Neuron (in vitro differentiated cells): ENCODE measurements around the gene NFIX.

Source experiments
- H2AFZ ChIP-seq: one replicate; pipeline ENCODE4 v1.6.1; 2013; ENCODE audit warnings: low read depth, mild to moderate bottlenecking, inconsistent platforms, low read length, moderate library complexity
- H3K27me3 ChIP-seq: one replicate; pipeline ENCODE4 v1.6.1; 2013; ENCODE audit warnings: low read length; ENCODE audit not compliant: insufficient read depth
- H3K36me3 ChIP-seq: one replicate; pipeline ENCODE4 v1.6.1; 2013; ENCODE audit warnings: low read length; ENCODE audit not compliant: insufficient read depth
- H3K4me1 ChIP-seq: one replicate; pipeline ENCODE4 v1.6.1; 2013; ENCODE audit warnings: low read length; ENCODE audit not compliant: insufficient read depth
- H3K4me3 ChIP-seq: 2 replicates; pipeline ENCODE4 v1.5.1; 2013; ENCODE audit warnings: mild to moderate bottlenecking, low read length, moderate library complexity
- H3K9me3 ChIP-seq: one replicate; pipeline ENCODE4 v1.6.1; 2013; ENCODE audit warnings: low read length

The NFIX gene

DNA sequence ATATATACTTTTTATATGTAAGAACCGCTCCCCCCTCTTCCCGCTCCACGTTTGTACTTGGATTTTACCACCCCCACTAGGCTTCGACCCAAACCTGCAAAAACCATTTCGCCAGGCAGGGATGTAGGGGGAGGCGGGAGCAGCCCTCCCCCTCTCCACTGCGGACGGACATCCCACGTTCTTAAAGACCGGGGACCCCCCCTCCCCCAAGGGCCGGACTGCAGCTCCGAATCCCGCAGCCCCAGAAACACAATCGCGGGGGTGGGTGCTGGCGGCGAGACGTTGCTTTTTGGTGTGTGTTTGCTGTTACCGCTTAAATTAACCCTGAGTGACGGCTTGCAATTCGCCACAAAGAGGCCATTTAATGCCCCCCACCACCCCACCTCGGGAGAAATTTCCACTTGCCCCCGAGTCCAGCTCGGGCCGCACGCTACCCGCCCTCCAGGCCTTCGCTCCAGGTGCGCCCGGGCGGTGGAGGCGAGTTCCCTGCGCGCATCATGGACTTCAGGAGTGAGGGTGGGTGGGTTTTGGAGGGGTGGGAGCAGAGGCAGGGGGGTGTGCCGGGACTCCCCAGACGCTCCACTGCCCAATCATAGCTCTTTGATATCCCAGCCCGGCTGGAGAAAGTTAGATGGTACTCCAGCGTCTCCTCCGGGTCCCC is 15.8 kb downstream of the NFIX start:
- peaks cover 4% of the 10 kb centered on the region for H3K9me3 ChIP-seq
- no peaks in the 10 kb centered on the region for H3K36me3 ChIP-seq
- peaks cover 2% of the 10 kb centered on the region for H3K4me1 ChIP-seq
- H2AFZ ChIP-seq, result no peak overlapping the region
- no peak overlapping the region for H3K4me3 ChIP-seq
- H3K27me3 ChIP-seq, result peaks cover 97% of the 10 kb centered on the region

- H3K36me3 ChIP-seq, result no peaks in the 10 kb centered on the region
- H3K4me1 ChIP-seq, result peaks cover 2% of the 10 kb centered on the region
- no peak overlapping the region for H3K4me3 ChIP-seq
- H3K9me3 ChIP-seq, result peaks cover 4% of the 10 kb centered on the region
- peaks cover 97% of the 10 kb centered on the region for H3K27me3 ChIP-seq
- H2AFZ ChIP-seq, result no peak overlapping the region
Observed at GRCh38 chr19:13011653-13012389, 16.5 kb downstream of the NFIX start.

- Histone ChIP-seq H3K4me3 (no peak overlapping the region), H3K27me3 (peaks cover 97% of the 10 kb centered on the region)
Observed at GRCh38 chr19:13012390-13012689, 17.1 kb downstream of the NFIX start.

GRCh38 chr19:13012690-13013608 is 17.7 kb downstream of the NFIX start:
- Histone ChIP-seq H3K9me3 (peaks cover 4% of the 10 kb centered on the region), H3K27me3 (peaks cover 99% of the 10 kb centered on the region), H3K4me1 (peaks cover 2% of the 10 kb centered on the region), H2AFZ (no peak overlapping the region), H3K36me3 (no peaks in the 10 kb centered on the region), H3K4me3 (no peak overlapping the region)

More at GRCh38 chr19:13012390-13012689, 17.1 kb downstream of the NFIX start:
- Histone ChIP-seq H2AFZ (no peak overlapping the region), H3K4me1 (peaks cover 2% of the 10 kb centered on the region), H3K36me3 (no peaks in the 10 kb centered on the region), H3K9me3 (peaks cover 4% of the 10 kb centered on the region)

DNA sequence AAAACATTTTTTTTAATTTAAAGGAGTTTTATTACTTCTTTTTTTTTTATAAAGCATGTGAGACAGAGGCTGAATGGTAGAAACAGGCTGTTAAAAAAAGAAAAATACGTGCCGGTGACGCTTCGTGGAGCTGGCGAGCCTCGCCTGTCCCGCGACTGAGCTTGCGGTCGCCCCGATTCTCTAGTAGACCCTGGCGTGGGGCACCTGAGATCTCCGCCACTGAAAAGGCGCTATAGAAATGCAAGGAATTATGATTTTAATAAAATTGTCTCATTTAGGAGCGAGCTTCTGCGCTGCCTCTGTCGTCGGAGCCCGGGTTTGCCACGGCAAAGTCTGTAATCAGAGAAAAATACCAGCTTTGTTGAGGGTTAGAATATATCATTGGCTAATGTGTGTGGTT is 18.4 kb downstream of the NFIX start:
- no peak overlapping the region for H3K4me3 ChIP-seq
- H3K4me1 ChIP-seq, result peaks cover 2% of the 10 kb centered on the region
- no peak overlapping the region for H2AFZ ChIP-seq
- H3K9me3 ChIP-seq, result peaks cover 4% of the 10 kb centered on the region
- H3K27me3 ChIP-seq, result peaks cover 99% of the 10 kb centered on the region
- no peaks in the 10 kb centered on the region for H3K36me3 ChIP-seq

- H3K27me3 ChIP-seq, result peaks cover 99% of the 10 kb centered on the region
- H3K9me3 ChIP-seq, result peaks cover 4% of the 10 kb centered on the region
- H3K36me3 ChIP-seq, result no peaks in the 10 kb centered on the region
- no peak overlapping the region for H2AFZ ChIP-seq
- no peak overlapping the region for H3K4me3 ChIP-seq
- H3K4me1 ChIP-seq, result peaks cover 2% of the 10 kb centered on the region
Observed at GRCh38 chr19:13014101-13014920, 19.0 kb downstream of the NFIX start.

- H3K4me1 ChIP-seq, result peaks cover 2% of the 10 kb centered on the region
- no peaks in the 10 kb centered on the region for H3K36me3 ChIP-seq
- no peak overlapping the region for H3K4me3 ChIP-seq
- H2AFZ ChIP-seq, result no peak overlapping the region
- H3K9me3 ChIP-seq, result peaks cover 4% of the 10 kb centered on the region
- peaks cover 99% of the 10 kb centered on the region for H3K27me3 ChIP-seq
Observed at GRCh38 chr19:13014921-13015280, 19.6 kb downstream of the NFIX start.

DNA sequence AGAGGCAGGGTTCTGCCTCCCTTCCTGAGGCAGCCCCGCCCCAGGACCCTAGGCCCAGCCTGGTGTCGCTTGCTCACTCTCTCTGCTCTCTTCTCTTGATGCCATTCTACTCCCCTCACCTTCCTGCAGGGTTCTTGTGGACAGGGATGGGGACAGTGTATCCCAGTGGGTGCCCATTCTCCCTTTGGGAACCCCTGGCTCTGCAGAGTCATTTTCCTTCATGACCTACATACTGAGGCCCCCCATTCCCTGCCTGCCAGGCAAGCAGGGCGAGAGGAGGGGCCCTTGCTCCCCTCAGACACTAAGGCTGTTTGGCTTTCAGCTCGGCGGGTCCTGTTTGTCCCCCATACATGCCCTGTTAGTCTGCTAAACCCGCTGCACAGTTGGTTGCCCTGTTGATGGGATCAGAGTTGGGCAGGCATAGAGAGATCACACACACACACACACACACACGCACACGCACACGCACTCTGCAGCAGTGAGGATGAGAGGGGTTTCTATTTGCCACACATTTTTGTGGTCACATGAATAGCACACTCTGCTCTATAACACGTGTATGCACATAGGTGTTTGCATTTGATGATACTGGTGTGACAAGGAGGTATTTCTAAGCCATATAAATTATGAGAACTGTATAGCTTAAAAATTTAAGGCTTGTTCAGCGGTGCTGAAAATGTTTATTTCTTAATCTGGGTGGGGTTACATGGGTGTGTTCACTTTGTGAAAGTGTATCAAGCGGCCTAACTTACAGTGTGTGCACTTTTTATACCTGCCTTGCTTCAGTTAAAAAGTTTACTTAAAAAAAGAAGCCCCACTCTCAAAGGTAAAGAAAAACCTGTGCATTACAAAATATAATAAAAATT is 20.3 kb downstream of the NFIX start:
- Histone ChIP-seq H3K27me3 (peaks cover 99% of the 10 kb centered on the region), H3K4me1 (peaks cover 2% of the 10 kb centered on the region), H3K36me3 (no peaks in the 10 kb centered on the region), H2AFZ (no peak overlapping the region), H3K9me3 (peaks cover 4% of the 10 kb centered on the region), H3K4me3 (no peak overlapping the region)

GRCh38 chr19:13016245-13016627 is 21.0 kb downstream of the NFIX start:
- peaks cover 99% of the 10 kb centered on the region for H3K27me3 ChIP-seq
- no peak overlapping the region for H3K4me3 ChIP-seq
- no peaks in the 10 kb centered on the region for H3K36me3 ChIP-seq
- no peak overlapping the region for H2AFZ ChIP-seq
- H3K4me1 ChIP-seq, result peaks cover 2% of the 10 kb centered on the region
- H3K9me3 ChIP-seq, result peaks cover 4% of the 10 kb centered on the region

DNA sequence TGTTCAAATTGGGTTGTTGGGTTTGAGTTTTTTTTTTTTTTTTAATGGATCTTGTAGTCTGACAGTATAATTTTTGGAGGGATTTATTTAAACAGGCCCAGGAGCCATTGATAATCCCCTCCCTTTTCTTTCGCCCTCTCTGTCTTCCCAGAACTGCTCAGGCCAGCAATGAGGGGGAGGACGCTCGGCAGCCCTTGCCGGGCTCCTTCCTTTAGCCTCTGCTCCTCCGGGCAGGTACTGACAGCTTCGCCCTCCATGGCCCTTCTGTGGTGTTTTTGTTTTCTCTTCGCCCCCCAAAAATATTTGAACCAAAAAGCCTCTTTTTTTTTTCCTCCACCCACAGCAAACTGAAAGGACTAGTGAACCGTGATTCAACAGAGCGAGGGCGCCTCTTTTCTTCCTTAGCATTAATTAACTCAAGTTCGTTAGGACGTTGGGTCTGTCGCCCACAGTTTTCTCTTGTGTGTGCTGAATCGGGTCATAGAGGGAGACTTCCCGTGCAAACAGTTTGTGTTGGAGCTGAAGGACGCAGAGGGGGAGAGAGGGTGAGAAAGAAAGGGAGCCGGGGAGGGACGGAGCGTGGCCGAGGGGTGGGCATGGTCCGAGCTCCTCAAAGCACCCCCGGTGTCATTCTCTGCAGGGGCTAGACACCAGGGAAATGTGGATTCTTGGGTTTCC is 21.5 kb downstream of the NFIX start:
- H3K27me3 ChIP-seq, result peaks cover 99% of the 10 kb centered on the region
- peaks cover 2% of the 10 kb centered on the region for H3K4me1 ChIP-seq

GRCh38 chr19:13017306-13018034 is 22.2 kb downstream of the NFIX start:
- no peak overlapping the region for H2AFZ ChIP-seq
- no peak overlapping the region for H3K4me3 ChIP-seq
- H3K9me3 ChIP-seq, result no peaks in the 10 kb centered on the region
- H3K36me3 ChIP-seq, result no peaks in the 10 kb centered on the region
- peaks cover 2% of the 10 kb centered on the region for H3K4me1 ChIP-seq
- H3K27me3 ChIP-seq, result peaks cover 99% of the 10 kb centered on the region

More for the DNA sequence above, 21.5 kb downstream of the NFIX start:
- Histone ChIP-seq H3K4me3 (no peak overlapping the region), H2AFZ (no peak overlapping the region), H3K36me3 (no peaks in the 10 kb centered on the region), H3K9me3 (peaks cover 3% of the 10 kb centered on the region)
